Hepatic stellate cell (primary cell): ENCODE data around the gene PIP4K2C.
"Not testable (repeated sequence)": the region's sequence is repeated elsewhere in the genome, so short reads cannot be mapped to it uniquely, and the experiment has no call there.

Experiments used
- DNase-seq: peaks from one replicate; pipeline ENCODE4 v3.0.0; 2011; ENCODE audit warnings: low spot score

Gene PIP4K2C

GRCh38 chr12:57636731-57637130 lies 45.7 kb downstream of the PIP4K2C start:
- not testable (repeated sequence) for DNase-seq

- no peak for DNase-seq
These were observed 46.4 kb downstream of the PIP4K2C start for GRCh38 chr12:57637364-57637763.

GRCh38 chr12:57638096-57638495 lies 47.1 kb downstream of the PIP4K2C start:
- no peak for DNase-seq

GRCh38 chr12:57640175-57641042 lies 49.4 kb downstream of the PIP4K2C start:
- no peak for DNase-seq

GRCh38 chr12:57641699-57642442 lies 50.9 kb downstream of the PIP4K2C start:
- no peak for DNase-seq

GRCh38 chr12:57645990-57646658 lies 55.1 kb downstream of the PIP4K2C start:
- DNase-seq, result not testable (repeated sequence)

- not testable (repeated sequence) for DNase-seq
These were observed 55.7 kb downstream of the PIP4K2C start for GRCh38 chr12:57646659-57647049.
